ENCODE measurements around the gene FN3KRP. TPM values are rescaled to one million over a fixed set of nuclear protein-coding genes. Genes with fewer than 3 reads are reported as not detected.

Gene FN3KRP
- total and polyA plus RNA-seq, 2 experiments from 2014 or later: 17.0 to 27.4 TPM

DNA sequence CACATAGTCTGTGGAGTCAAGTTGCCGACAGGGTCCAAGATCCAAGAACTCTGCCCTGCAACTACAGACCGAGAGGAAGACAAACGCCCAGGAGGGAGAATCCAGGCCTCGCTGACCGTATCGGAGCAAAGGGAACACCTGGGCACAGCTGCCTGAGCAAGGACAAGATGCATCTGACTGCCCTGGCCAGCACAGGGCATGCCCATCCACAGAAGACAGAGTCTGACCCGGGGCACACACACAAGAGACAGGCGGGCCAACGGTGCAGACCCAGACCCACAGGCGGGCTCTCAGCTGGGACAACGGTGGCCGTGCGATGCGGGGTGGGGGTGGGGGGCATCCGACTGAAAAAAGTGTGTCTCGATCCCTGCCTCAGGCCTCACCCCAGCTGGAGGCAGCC, 24.2 kb upstream of the FN3KRP start:
- no peaks in the 10 kb centered on the region for H3K36me3 ChIP-seq (replicated peaks; ENCODE audit: insufficient read depth, low read depth)
- H3K4me3 ChIP-seq: no peak overlapping the region
- H3K9me3 ChIP-seq (ENCODE audit: low read depth): peaks cover 4% of the 10 kb centered on the region
- no peak for DNase-seq (ENCODE audit: low spot score)
- H3K27ac ChIP-seq: no peak overlapping the region
- TF ChIP-seq EZH2 (IDR thresholded peaks at IDR 0.05; ENCODE audit: borderline replicate concordance) (no peak), EZH2phosphoT487 (IDR thresholded peaks at IDR 0.05; ENCODE audit: low read depth, severe bottlenecking, unreplicated experiment) (no peak)
- TF ChIP-seq, protein P1, sequence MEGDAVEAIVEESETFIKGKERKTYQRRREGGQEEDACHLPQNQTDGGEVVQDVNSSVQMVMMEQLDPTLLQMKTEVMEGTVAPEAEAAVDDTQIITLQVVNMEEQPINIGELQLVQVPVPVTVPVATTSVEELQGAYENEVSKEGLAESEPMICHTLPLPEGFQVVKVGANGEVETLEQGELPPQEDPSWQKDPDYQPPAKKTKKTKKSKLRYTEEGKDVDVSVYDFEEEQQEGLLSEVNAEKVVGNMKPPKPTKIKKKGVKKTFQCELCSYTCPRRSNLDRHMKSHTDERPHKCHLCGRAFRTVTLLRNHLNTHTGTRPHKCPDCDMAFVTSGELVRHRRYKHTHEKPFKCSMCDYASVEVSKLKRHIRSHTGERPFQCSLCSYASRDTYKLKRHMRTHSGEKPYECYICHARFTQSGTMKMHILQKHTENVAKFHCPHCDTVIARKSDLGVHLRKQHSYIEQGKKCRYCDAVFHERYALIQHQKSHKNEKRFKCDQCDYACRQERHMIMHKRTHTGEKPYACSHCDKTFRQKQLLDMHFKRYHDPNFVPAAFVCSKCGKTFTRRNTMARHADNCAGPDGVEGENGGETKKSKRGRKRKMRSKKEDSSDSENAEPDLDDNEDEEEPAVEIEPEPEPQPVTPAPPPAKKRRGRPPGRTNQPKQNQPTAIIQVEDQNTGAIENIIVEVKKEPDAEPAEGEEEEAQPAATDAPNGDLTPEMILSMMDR (IDR thresholded peaks at IDR 0.05; ENCODE audit: poor library complexity): no peak
- no peak overlapping the region for H3K4me2 ChIP-seq
- H3K9me2 ChIP-seq (replicated peaks; ENCODE audit: insufficient read depth): no peaks in the 10 kb centered on the region
- WGBS (ENCODE audit: low lambda C conversion rate, missing lambda C conversion rate): 94% methylated on average over 15 of the region's 16 CpGs
- no peaks in the 10 kb centered on the region for H3K27me3 ChIP-seq
- no peaks in the 10 kb centered on the region for H4K20me1 ChIP-seq (ENCODE audit: insufficient read depth, poor library complexity, severe bottlenecking)
- no peak overlapping the region for H2AFZ ChIP-seq
- no peaks in the 10 kb centered on the region for H3K4me1 ChIP-seq (ENCODE audit: insufficient read depth)
- H3K79me2 ChIP-seq: peaks cover 42% of the 10 kb centered on the region

DNA sequence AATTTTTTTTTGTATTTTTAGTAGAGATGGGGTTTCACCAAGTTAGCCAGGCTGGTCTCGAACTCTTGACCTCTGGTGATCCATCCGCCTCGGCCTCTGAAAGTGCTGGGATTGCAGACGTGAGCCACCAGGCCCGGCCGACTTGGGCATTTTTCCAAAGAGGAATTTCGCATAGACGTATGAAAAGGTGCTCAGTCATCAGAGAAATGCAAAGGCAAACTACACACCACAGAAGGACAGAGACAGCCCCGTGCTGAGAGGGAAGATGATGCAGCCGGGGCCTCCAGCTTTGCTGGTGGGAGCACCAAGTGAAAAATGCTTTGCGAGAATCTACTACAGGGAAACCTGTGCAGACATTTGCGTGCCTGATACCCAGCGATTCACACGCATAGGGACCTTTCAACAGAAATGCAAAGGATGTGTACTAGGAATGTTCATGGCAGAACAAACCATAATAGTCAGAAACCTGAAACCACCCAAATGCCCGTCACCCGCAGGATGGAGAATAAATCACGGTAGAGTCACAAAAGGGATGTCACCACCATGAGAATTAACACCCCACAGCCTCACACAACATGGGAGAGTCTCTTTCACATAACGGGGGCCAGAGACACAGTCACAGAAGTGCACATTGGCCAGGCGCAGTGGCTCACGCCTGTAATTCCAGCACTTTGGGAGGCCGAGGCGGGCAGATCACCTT, 23.2 kb upstream of the FN3KRP start:
- WGBS (ENCODE audit: low lambda C conversion rate, missing lambda C conversion rate): 95% methylated on average over 22 of the region's 22 CpGs
- H3K79me2 ChIP-seq: peaks cover 49% of the 10 kb centered on the region
- no peak overlapping the region for H3K27ac ChIP-seq
- no peaks in the 10 kb centered on the region for H3K4me1 ChIP-seq (ENCODE audit: insufficient read depth)
- no peak overlapping the region for H3K4me2 ChIP-seq
- H3K36me3 ChIP-seq (replicated peaks; ENCODE audit: insufficient read depth, low read depth): no peaks in the 10 kb centered on the region
- TF ChIP-seq EZH2 (IDR thresholded peaks at IDR 0.05; ENCODE audit: borderline replicate concordance) (no peak), EZH2phosphoT487 (IDR thresholded peaks at IDR 0.05; ENCODE audit: low read depth, severe bottlenecking, unreplicated experiment) (no peak)
- TF ChIP-seq, protein P1 (IDR thresholded peaks at IDR 0.05; ENCODE audit: poor library complexity): no peak
- peaks cover 4% of the 10 kb centered on the region for H3K9me3 ChIP-seq (ENCODE audit: low read depth)
- no peaks in the 10 kb centered on the region for H3K9me2 ChIP-seq (replicated peaks; ENCODE audit: insufficient read depth)
- no peaks in the 10 kb centered on the region for H4K20me1 ChIP-seq (ENCODE audit: insufficient read depth, poor library complexity, severe bottlenecking)
- no peak overlapping the region for H2AFZ ChIP-seq
- DNase-seq (ENCODE audit: low spot score): no peak
- no peaks in the 10 kb centered on the region for H3K27me3 ChIP-seq
- H3K4me3 ChIP-seq: no peak overlapping the region

DNA sequence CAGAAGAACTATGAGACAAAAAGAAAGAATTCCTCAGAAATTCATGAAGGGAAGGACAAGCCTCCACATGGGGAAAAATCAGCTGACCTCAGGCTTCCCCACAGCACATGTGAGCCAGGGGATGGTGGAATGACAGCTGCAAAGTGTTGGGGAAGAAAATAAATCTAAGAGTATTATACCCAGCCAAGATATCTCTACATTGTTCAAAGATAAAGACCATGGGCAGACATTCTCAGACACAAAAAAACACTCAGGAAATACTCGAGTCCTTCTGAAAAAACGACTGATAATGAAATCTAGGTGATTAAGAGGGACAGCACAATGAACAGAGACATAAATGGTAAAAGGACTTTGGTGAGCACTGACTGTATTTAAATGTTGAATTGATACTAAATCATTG, 21.9 kb upstream of the FN3KRP start:
- no peak overlapping the region for H3K4me2 ChIP-seq
- no peak overlapping the region for H3K27ac ChIP-seq
- no peaks in the 10 kb centered on the region for H3K27me3 ChIP-seq
- no peaks in the 10 kb centered on the region for H3K36me3 ChIP-seq (replicated peaks; ENCODE audit: insufficient read depth, low read depth)
- H2AFZ ChIP-seq: no peak overlapping the region
- WGBS (ENCODE audit: low lambda C conversion rate, missing lambda C conversion rate): 67% methylated on average over 2 of the region's 2 CpGs
- no peaks in the 10 kb centered on the region for H4K20me1 ChIP-seq (ENCODE audit: insufficient read depth, poor library complexity, severe bottlenecking)
- no peak overlapping the region for H3K4me3 ChIP-seq
- DNase-seq (ENCODE audit: low spot score): no peak
- no peaks in the 10 kb centered on the region for H3K9me2 ChIP-seq (replicated peaks; ENCODE audit: insufficient read depth)
- peaks cover 4% of the 10 kb centered on the region for H3K9me3 ChIP-seq (ENCODE audit: low read depth)
- no peaks in the 10 kb centered on the region for H3K4me1 ChIP-seq (ENCODE audit: insufficient read depth)
- peaks cover 49% of the 10 kb centered on the region for H3K79me2 ChIP-seq
- TF ChIP-seq, protein P1 (IDR thresholded peaks at IDR 0.05; ENCODE audit: poor library complexity): no peak
- no peak for TF ChIP-seq EZH2phosphoT487 (IDR thresholded peaks at IDR 0.05; ENCODE audit: low read depth, severe bottlenecking, unreplicated experiment)
- TF ChIP-seq EZH2 (IDR thresholded peaks at IDR 0.05; ENCODE audit: borderline replicate concordance): no peak

Data from hepatocyte (in vitro differentiated cells).